B cell (primary cell): Measurements from ENCODE around the gene MFSD6. TPM values are rescaled to one million over a fixed set of nuclear protein-coding genes. Genes with fewer than 3 reads are reported as not detected.

Source experiments
- ATAC-seq: fragments of 200-7000 bp; cut with Tn5 transposase; one replicate; pipeline ENCODE4 v1.10.0; 2021; ENCODE audit warnings: low read depth, mild to moderate bottlenecking, moderate number of reproducible peaks, moderate library complexity
- CTCF ChIA-PET: fragments of 350-600 bp; sonication (Branson Sonifier 250); formaldehyde crosslinking; loops from one replicate; lab custom pipeline; 2021; ENCODE audit warnings: antibody characterized with exemption, inconsistent platforms; lab: Charles Lee
- POLR2A ChIA-PET: fragments of 350-600 bp; sonication (Branson Sonifier 250); formaldehyde crosslinking; loops from one replicate; lab custom pipeline; 2021; ENCODE audit warnings: antibody characterized with exemption; lab: Charles Lee
- DNase-seq: peaks from one replicate; pipeline ENCODE4 v3.0.0; 2013
- H2AFZ ChIP-seq: 2 replicates; pipeline ENCODE4 v1.6.1; 2012; ENCODE audit warnings: mild to moderate bottlenecking, low read depth, low read length; ENCODE audit not compliant: insufficient read depth, poor library complexity, severe bottlenecking
- H3K27ac ChIP-seq, 2 donors: 1 replicate in 1 of 2; 2 replicates in 1 of 2; pipeline ENCODE4 v1.5.1; 2012 to 2013; ENCODE audit warnings: low read length in 2 of 2, mild to moderate bottlenecking in 2 of 2, moderate library complexity in 1 of 2
- H3K27me3 ChIP-seq, 4 experiments: fragments of 200-600 bp in 1 of 4; sonication (generic) in 1 of 4; replicated peaks in 1 of 4; 1 replicate in 2 of 4; 2 replicates in 2 of 4; pipeline versions ENCODE4 v1.6.1 to v1.7.0; 2013 to 2016; ENCODE audit warnings: low read length in 3 of 4, mild to moderate bottlenecking in 2 of 4, mixed read lengths in 1 of 4, moderate library complexity in 1 of 4; ENCODE audit not compliant: insufficient read depth in 4 of 4, control insufficient read depth in 3 of 4; ENCODE audit errors: control extremely low read depth in 1 of 4
- H3K36me3 ChIP-seq, 2 experiments: replicated peaks in 1 of 2; 1 replicate in 1 of 2; 2 replicates in 1 of 2; pipeline versions ENCODE4 v1.6.1 to v1.7.1; 2013; ENCODE audit warnings: low read length in 1 of 2; ENCODE audit not compliant: insufficient read depth in 2 of 2, control insufficient read depth in 1 of 2; ENCODE audit errors: control extremely low read depth in 1 of 2, extremely low read depth in 1 of 2
- H3K4me1 ChIP-seq, 2 donors: fragments of 200-600 bp in 1 of 2; sonication (generic) in 1 of 2; 1 replicate in 1 of 2; 2 replicates in 1 of 2; pipeline versions ENCODE4 v1.5.1 to v1.6.1; 2013 to 2017; ENCODE audit warnings: low read length in 2 of 2; ENCODE audit not compliant: control insufficient read depth in 2 of 2, insufficient read depth in 2 of 2
- H3K4me2 ChIP-seq: replicated peaks from 2 replicates; pipeline ENCODE3; 2012; ENCODE audit warnings: mild to moderate bottlenecking, low read depth, low read length; ENCODE audit not compliant: poor library complexity, severe bottlenecking
- H3K4me3 ChIP-seq, 5 experiments: fragments of 200-600 bp in 1 of 5; sonication (generic) in 1 of 5; 1 replicate in 3 of 5; 2 replicates in 2 of 5; pipeline versions ENCODE4 v1.5.1 to v1.7.0; 2011 to 2016; ENCODE audit warnings: low read length in 4 of 5, mild to moderate bottlenecking in 4 of 5, low read depth in 2 of 5, control low read depth in 1 of 5, moderate library complexity in 1 of 5; ENCODE audit not compliant: insufficient read depth in 1 of 5; ENCODE audit errors: control extremely low read depth in 1 of 5, extremely low read depth in 1 of 5
- H3K79me2 ChIP-seq: fragments of 200-600 bp; sonication (generic); one replicate; pipeline ENCODE4 v1.6.0; 2016; ENCODE audit warnings: low read length; ENCODE audit not compliant: control insufficient read depth, insufficient read depth
- H3K9ac ChIP-seq: fragments of 200-600 bp; sonication (generic); 2 replicates; pipeline ENCODE4 v1.6.1; 2017; ENCODE audit warnings: mild to moderate bottlenecking, low read length, moderate library complexity
- H3K9me3 ChIP-seq, 3 donors: one replicate each; pipeline versions ENCODE4 v1.6.1 to v1.7.1; 2013; ENCODE audit warnings: low read length in 2 of 3; ENCODE audit not compliant: control insufficient read depth in 2 of 3, insufficient read depth in 1 of 3; ENCODE audit errors: control extremely low read depth in 1 of 3
- H4K20me1 ChIP-seq: 2 replicates; pipeline ENCODE4 v1.6.0; 2012; ENCODE audit warnings: mild to moderate bottlenecking, low read length; ENCODE audit not compliant: insufficient read depth, control insufficient read depth, poor library complexity, severe bottlenecking
- H3K27ac Mint-ChIP-seq: one replicate; pipeline ENCODE4 v1.8.0; 2021; ENCODE audit warnings: mixed read lengths
- H3K27me3 Mint-ChIP-seq: one replicate; pipeline ENCODE4 v1.8.0; 2021; ENCODE audit warnings: mixed read lengths
- H3K4me1 Mint-ChIP-seq: one replicate; pipeline ENCODE4 v1.8.0; 2021; ENCODE audit warnings: mixed read lengths
- H3K4me3 Mint-ChIP-seq: one replicate; pipeline ENCODE4 v1.8.0; 2021; ENCODE audit warnings: mixed read lengths
- H3K9me3 Mint-ChIP-seq: one replicate; pipeline ENCODE4 v1.8.0; 2022; ENCODE audit warnings: mixed read lengths; ENCODE audit not compliant: insufficient read depth
- EZH2 ChIP-seq: IDR thresholded peaks from 2 replicates; pipeline ENCODE4 v1.6.1; 2012; ENCODE audit warnings: borderline replicate concordance, low read depth, mild to moderate bottlenecking, moderate library complexity, low read length; ENCODE audit not compliant: insufficient read depth, poor library complexity, severe bottlenecking
- WGBS: methylation state at CpG from one replicate; pipeline ENCODE4 v1.1.5; 2013; ENCODE audit warnings: missing lambda C conversion rate; ENCODE audit not compliant: insufficient coverage; 5-methylcytosine and 5-hydroxymethylcytosine counted together
- intact Hi-C: fragments of 100-400 bp; cut with micrococcal nuclease; formaldehyde crosslinking; loops from one replicate; pipeline ENCODE4 v1.10.0; 2022
- polyA plus RNA-seq: library from polyadenylated mRNA; depleted of rRNA; stranded (reverse); fragments of >200 nt; gene quantifications from 2 replicates; pipeline ENCODE4 v1.2.3, GENCODE V29; 2012
- total RNA-seq, 2 donors: library from RNA; stranded (reverse); fragments of 120-200 nt in 1 of 2; gene quantifications; 1 replicate in 1 of 2; 2 replicates in 1 of 2; pipeline versions ENCODE4 v1.2.3 to v1.2.4, GENCODE V29; 2013 to 2022
- TF ChIP-seq, protein P1 (sequence below): fragments of 200-600 bp; IDR thresholded peaks from one replicate; pipeline ENCODE4 v1.8.0; 2022; ENCODE audit warnings: antibody characterized with exemption, mild to moderate bottlenecking

The MFSD6 gene
- total and polyA plus RNA-seq, 2 donors (not counting 1 experiment from before 2014, with no cell fraction given): 13.5 to 33.8 TPM

DNA sequence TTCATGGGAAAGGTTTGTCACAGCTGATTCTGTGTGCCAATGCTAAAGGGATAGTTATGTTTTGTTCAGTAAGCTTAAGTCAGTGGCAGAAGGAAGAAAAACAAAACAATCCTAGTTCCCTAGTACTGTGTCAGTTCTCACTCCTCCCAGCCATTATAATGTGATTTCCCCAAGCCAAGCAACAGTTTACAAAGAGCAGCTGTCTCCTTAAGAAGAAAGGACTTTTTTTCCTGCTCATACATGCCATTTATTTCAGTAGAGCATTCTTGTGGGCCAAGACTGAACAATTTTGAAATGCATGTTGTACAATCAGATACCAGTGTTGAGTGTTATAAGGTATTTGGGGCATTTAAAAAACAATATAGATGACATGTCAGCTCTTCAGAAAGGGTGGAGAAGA lies 74.3 kb downstream of the MFSD6 start:
- intact Hi-C loops: no loop called here
- H3K9ac ChIP-seq: no peak overlapping the region
- Mint-ChIP-seq H3K27ac (no peak overlapping the region), H3K27me3 (no peaks in the 10 kb centered on the region), H3K4me1 (no peaks in the 10 kb centered on the region), H3K4me3 (no peak overlapping the region), H3K9me3 (peaks cover 2% of the 10 kb centered on the region)
- H4K20me1 ChIP-seq: no peaks in the 10 kb centered on the region
- H3K36me3 ChIP-seq: peaks cover 0 to 3% of the 10 kb centered on the region in 2 experiments
- no peak for DNase-seq
- no peaks in the 10 kb centered on the region for H3K9me3 ChIP-seq
- TF ChIP-seq, protein P1, sequence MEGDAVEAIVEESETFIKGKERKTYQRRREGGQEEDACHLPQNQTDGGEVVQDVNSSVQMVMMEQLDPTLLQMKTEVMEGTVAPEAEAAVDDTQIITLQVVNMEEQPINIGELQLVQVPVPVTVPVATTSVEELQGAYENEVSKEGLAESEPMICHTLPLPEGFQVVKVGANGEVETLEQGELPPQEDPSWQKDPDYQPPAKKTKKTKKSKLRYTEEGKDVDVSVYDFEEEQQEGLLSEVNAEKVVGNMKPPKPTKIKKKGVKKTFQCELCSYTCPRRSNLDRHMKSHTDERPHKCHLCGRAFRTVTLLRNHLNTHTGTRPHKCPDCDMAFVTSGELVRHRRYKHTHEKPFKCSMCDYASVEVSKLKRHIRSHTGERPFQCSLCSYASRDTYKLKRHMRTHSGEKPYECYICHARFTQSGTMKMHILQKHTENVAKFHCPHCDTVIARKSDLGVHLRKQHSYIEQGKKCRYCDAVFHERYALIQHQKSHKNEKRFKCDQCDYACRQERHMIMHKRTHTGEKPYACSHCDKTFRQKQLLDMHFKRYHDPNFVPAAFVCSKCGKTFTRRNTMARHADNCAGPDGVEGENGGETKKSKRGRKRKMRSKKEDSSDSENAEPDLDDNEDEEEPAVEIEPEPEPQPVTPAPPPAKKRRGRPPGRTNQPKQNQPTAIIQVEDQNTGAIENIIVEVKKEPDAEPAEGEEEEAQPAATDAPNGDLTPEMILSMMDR: no peak
- TF ChIP-seq EZH2: no peak
- no peak for ATAC-seq
- no peak overlapping the region for H3K4me3 ChIP-seq
- H3K27me3 ChIP-seq: no peaks in the 10 kb centered on the region
- POLR2A ChIA-PET: no interaction called here
- no peak overlapping the region for H3K4me2 ChIP-seq
- H3K27ac ChIP-seq: no peak overlapping the region
- no peaks in the 10 kb centered on the region for H3K4me1 ChIP-seq
- CTCF ChIA-PET: no interaction called here
- H3K79me2 ChIP-seq: no peaks in the 10 kb centered on the region
- H2AFZ ChIP-seq: no peak overlapping the region

DNA sequence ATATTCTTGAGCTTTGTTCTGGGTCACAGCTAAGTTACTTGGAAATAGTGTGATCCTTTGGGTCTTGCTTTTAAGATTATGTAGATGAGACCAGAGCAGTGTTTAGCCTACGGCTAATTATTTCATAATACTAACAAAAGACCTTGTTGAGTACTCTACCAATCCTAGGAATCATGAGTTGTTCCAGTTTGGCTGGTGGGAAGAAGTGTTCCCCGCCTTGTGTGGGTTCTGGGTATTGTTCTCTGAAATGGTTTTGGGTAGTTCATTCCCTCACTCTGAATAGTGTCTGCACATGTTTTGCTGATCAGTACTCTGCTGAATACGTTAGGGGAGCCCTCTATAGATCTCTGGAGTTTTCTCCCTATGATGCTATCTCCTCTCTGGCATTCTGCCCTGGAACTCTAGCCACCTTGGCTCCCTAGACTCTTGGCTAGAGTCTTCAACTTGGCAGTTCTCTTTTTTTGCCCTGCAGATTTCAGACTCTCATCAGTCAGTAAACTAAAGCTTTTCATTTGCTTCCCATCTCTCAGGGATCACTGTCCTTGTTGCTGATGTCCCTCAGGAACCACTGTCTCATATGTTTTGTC lies 78.0 kb downstream of the MFSD6 start:
- Mint-ChIP-seq H3K27me3 (no peaks in the 10 kb centered on the region), H3K9me3 (peaks cover 2% of the 10 kb centered on the region), H3K4me3 (no peak overlapping the region), H3K4me1 (no peaks in the 10 kb centered on the region), H3K27ac (no peak overlapping the region)
- H3K79me2 ChIP-seq: no peaks in the 10 kb centered on the region
- peaks cover 1 to 24% of the 10 kb centered on the region in 2 experiments for H3K36me3 ChIP-seq
- no peaks in the 10 kb centered on the region for H4K20me1 ChIP-seq
- DNase-seq: no peak
- intact Hi-C loops: no loop called here
- TF ChIP-seq, protein P1: no peak
- POLR2A ChIA-PET: no interaction called here
- H3K27me3 ChIP-seq: no peaks in the 10 kb centered on the region
- WGBS: 100% methylated on average over 2 of the region's 3 CpGs
- H3K9me3 ChIP-seq: peaks cover 0 to under 1% (median 0%) of the 10 kb centered on the region in 3 donors
- ATAC-seq: no peak
- no peak overlapping the region for H2AFZ ChIP-seq
- no peak overlapping the region for H3K4me2 ChIP-seq
- CTCF ChIA-PET: interaction anchor here (0.7 kb wide), 1 partner anchor 407 kb away, joined by 6 read pairs; no protein-coding TSS in a partner anchor
- H3K4me3 ChIP-seq: no peak overlapping the region
- no peak overlapping the region for H3K9ac ChIP-seq
- H3K4me1 ChIP-seq: no peaks in the 10 kb centered on the region
- H3K27ac ChIP-seq: no peak overlapping the region
